Dermis lymphatic vessel endothelial cell (primary cell): Measurements from ENCODE around the gene CDHR5. TPM values are rescaled to one million over a fixed set of nuclear protein-coding genes. Genes with fewer than 3 reads are reported as not detected.

Experiments used
- total RNA-seq: library from RNA; depleted of rRNA; stranded (reverse); fragments of >200 nt; gene quantifications from 2 replicates; pipeline ENCODE4 v1.2.1, GENCODE V29; 2014

Gene CDHR5, protein sequence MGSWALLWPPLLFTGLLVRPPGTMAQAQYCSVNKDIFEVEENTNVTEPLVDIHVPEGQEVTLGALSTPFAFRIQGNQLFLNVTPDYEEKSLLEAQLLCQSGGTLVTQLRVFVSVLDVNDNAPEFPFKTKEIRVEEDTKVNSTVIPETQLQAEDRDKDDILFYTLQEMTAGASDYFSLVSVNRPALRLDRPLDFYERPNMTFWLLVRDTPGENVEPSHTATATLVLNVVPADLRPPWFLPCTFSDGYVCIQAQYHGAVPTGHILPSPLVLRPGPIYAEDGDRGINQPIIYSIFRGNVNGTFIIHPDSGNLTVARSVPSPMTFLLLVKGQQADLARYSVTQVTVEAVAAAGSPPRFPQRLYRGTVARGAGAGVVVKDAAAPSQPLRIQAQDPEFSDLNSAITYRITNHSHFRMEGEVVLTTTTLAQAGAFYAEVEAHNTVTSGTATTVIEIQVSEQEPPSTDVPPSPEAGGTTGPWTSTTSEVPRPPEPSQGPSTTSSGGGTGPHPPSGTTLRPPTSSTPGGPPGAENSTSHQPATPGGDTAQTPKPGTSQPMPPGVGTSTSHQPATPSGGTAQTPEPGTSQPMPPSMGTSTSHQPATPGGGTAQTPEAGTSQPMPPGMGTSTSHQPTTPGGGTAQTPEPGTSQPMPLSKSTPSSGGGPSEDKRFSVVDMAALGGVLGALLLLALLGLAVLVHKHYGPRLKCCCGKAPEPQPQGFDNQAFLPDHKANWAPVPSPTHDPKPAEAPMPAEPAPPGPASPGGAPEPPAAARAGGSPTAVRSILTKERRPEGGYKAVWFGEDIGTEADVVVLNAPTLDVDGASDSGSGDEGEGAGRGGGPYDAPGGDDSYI
- total RNA-seq = not detected in 2 replicates

DNA sequence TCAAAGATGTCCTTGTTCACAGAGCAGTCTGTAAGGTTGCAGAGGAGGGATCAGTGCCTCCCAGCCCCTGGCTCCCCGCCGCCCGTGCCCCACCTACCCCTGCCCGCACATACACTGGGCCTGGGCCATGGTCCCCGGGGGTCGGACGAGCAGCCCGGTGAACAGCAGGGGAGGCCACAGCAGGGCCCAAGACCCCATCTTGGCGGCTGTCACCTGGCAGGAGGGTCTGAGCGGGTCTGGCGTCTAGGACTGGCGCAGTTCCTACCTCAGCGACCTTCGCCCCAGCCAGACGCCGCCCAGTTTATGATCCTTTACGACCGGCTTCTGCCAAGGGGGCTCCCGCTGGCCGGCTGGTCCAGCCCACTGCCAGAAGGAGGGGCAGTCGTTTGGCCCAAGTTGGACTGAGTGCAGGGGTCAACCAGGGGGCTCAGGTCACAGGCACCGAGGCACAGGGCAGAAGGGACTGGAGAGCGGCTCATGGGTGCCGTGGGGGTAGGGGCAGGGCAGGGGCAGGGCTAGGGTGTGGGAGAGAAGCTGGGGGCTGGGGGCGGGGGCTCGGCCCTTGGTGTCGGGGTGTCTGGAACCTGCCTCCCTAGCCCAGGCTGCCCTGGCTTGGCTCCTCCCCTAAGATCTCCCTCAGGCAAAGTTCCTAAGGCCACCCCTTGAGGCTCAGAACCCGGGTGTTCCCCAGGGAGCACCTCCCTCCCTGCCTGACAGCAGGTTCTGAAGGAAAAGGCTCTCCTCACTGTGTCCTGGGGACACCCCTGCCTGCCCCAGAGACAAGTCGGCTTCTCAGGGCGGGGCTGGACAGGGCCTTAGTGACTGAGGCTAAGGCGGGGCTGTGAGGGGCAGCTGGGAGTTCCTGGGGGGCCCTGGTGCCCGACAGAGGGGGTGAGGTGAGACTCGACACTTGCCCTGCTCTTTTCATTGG lies at the start of gene CDHR5:
Gene CDHR5 (minus strand): TSS at position 251 of the 931 bp plus-strand sequence. CDS start 53 bp downstream, at position 198.

DNA sequence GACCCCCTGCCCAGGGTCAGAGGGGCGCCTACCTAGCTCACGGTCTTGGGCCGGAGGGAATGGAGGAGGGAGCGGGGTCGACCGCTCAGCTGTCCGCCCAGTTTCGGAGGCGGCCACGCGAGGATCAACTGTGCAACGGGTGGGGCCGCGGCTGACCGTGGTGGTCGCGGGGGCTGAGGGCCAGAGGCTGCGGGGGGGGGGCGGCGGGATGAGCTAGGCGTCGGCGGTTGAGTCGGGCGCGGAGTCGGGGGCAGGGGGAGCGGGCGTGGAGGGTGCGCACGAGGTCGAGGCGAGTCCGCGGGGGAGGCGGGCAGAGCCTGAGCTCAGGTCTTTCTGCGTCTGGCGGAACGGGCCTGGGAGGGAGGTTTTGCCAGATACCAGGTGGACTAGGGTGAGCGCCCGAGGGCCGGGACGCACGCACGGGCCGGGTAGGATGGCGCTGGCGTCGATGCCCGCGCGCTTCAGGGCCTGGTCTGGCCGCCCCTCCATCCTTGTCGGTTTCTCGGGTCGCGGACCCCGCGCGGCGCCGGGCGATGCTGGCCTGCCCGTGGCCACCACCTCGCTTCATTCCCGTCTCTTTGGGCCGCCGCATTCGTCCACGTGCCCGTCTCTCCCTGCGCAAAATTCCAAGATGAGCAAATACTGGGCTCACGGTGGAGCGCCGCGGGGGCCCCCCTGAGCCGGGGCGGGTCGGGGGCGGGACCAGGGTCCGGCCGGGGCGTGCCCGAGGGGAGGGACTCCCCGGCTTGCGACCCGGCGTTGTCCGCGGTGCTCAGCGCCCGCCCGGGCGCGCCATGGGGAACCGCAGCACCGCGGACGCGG lies 12.0 kb upstream of the CDHR5 start, which contains the start of gene DRD4:
Gene DRD4 (plus strand): TSS at position 759 of the 822 bp plus-strand sequence. CDS start 36 bp downstream, at position 795.

GRCh38 chr11:626475-627307 lies 1.9 kb upstream of the CDHR5 start, which contains the start of gene SCT:
TSS of gene SCT (minus strand) at chr11:627181. CDS start at chr11:627143, 38 bp downstream.

GRCh38 chr11:615504-616319 lies 9.0 kb downstream of the CDHR5 start, which contains the start of gene IRF7:
TSS of gene IRF7 (minus strand) at chr11:615950. CDS start at chr11:615364, 586 bp downstream.

DNA sequence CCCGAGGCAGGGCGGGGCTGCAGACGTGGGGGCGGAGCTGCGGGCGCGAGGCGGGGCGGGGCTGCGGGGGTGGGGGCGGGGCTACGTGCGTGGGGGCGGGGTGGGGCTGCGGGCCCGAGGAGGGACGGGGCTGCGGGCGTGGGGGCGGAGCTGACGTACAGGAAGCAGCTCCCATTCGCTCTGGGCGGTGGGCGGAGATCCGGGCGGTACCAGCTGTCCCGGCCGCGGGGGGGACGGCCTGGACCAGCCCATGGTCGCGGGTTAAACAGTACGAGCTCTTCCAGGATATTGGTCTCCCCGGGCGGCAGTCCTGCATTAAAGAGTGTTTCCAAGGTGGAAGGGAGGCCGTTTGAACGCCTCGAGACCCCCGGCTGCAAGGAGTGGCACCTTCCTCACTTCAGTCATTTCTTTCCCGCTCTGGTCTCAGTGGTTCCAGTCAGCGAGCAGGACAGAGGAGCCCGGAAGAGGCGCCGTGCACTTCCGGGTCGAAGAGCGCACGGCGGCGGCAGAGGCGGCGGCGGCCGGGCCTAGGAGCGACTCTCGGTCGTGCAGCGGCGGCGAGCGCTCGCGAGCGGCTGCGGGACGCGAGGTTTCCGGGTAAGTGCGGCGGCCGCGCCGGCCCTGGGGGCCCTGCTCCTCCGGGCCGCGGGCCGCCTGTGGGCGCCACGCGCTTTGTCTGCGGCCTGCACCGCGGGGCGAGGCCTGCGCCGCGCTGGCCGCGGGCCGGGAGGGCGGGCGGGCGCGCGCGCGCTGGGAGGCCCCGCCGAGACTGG lies 48.6 kb downstream of the CDHR5 start, which contains the start of gene PHRF1:
Gene PHRF1 (plus strand): TSS at position 475 of the 773 bp plus-strand sequence. CDS start 5,043 bp downstream, outside the sequence.

Other genes starting within 250 kb of the CDHR5 start
- gene PKP3, start 230.7 kb downstream of the CDHR5 start, total RNA-seq = 0.11 and 0.26 TPM in 2 replicates
- gene SIGIRR, start 210.0 kb downstream of the CDHR5 start, total RNA-seq = 32.7 and 35.2 TPM in 2 replicates
- 0.69 and 0.76 TPM in 2 replicates for gene ANO9, start 182.9 kb downstream of the CDHR5 start, total RNA-seq
- 31.1 TPM in 2 replicates for gene PTDSS2, start 174.7 kb downstream of the CDHR5 start, total RNA-seq
- gene RNH1, start 117.7 kb downstream of the CDHR5 start, total RNA-seq = 187 and 237 TPM in 2 replicates
- 34.2 and 39.2 TPM in 2 replicates for gene HRAS, start 89.4 kb downstream of the CDHR5 start, total RNA-seq
- gene LRRC56, start 87.4 kb downstream of the CDHR5 start, total RNA-seq = 0.34 and 0.43 TPM in 2 replicates
- gene LMNTD2, start 64.2 kb downstream of the CDHR5 start, total RNA-seq = 1.5 and 1.7 TPM in 2 replicates
- gene RASSF7, start 64.0 kb downstream of the CDHR5 start, total RNA-seq = 9.2 and 19.1 TPM in 2 replicates
- gene PHRF1, start 48.5 kb downstream of the CDHR5 start, total RNA-seq = 17.6 and 19.3 TPM in 2 replicates
- 7.4 and 11.4 TPM in 2 replicates for gene IRF7, start 9.0 kb downstream of the CDHR5 start, total RNA-seq
- not detected in 2 replicates for gene SCT, start 2.2 kb upstream of the CDHR5 start, total RNA-seq
- gene DRD4, start 12.3 kb upstream of the CDHR5 start, total RNA-seq = not detected in 2 replicates
- gene DEAF1, start 70.3 kb upstream of the CDHR5 start, total RNA-seq = 27.5 and 34.3 TPM in 2 replicates
- gene TMEM80, start 70.9 kb upstream of the CDHR5 start, total RNA-seq = 7.9 and 11.1 TPM in 2 replicates
- 1.9 and 2.1 TPM in 2 replicates for gene EPS8L2, start 81.3 kb upstream of the CDHR5 start, total RNA-seq
- gene TALDO1, start 122.5 kb upstream of the CDHR5 start, total RNA-seq = 96.4 and 101 TPM in 2 replicates
- 22.9 and 25.1 TPM in 2 replicates for gene GATD1, start 152.5 kb upstream of the CDHR5 start, total RNA-seq
- gene CEND1, start 165.1 kb upstream of the CDHR5 start, total RNA-seq = 0.09 TPM in 1 of 2 replicates, not detected in the other
- 4.7 and 5.2 TPM in 2 replicates for gene SLC25A22, start 173.3 kb upstream of the CDHR5 start, total RNA-seq
- gene PIDD1, start 180.3 kb upstream of the CDHR5 start, total RNA-seq = 3.0 and 3.5 TPM in 2 replicates
- 292 and 295 TPM in 2 replicates for gene RPLP2, start 185.0 kb upstream of the CDHR5 start, total RNA-seq
- 45.8 and 67.0 TPM in 2 replicates for gene PNPLA2, start 194.0 kb upstream of the CDHR5 start, total RNA-seq
- 17.9 and 28.8 TPM in 2 replicates for gene CRACR2B, start 203.0 kb upstream of the CDHR5 start, total RNA-seq
- gene CD151, start 208.0 kb upstream of the CDHR5 start, total RNA-seq = 587 and 744 TPM in 2 replicates
- gene POLR2L, start 217.6 kb upstream of the CDHR5 start, total RNA-seq = 133 and 311 TPM in 2 replicates
- 57.3 and 155 TPM in 2 replicates for gene TSPAN4, start 217.9 kb upstream of the CDHR5 start, total RNA-seq